Cortex of kidney (tissue), 1 donor: ENCODE data around the gene NISCH.

Source experiments
- DNase-seq: peaks from one replicate; lab custom pipeline; 2025; lab: John Stamatoyannopoulos, UW

Gene NISCH

DNA sequence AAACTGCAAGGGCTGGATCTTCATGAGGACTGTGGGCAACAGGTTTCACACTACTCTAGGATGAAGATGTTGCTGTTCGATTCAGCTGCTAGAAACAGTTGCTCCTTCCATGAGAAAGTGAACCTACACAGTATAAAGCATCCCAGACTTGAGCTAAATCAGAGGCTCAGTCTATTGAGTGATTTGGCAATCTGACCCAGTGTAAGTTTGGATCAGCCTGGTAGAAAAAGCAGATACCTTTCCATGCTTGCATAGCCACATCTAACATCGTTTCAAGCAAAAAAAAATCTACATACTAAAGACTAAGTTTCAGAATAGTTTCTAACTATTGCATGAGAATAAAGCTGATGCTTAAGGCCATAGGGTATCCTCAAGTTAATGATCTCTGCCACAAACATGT, 85.6 kb downstream of the NISCH start:
- DNase-seq: no peak
